AG09309 (cell line): ENCODE data around the gene MCU.

Experiments
- DNase-seq: peaks from one replicate; pipeline ENCODE4 v3.0.0-alpha.2; 2010; ENCODE audit warnings: low read depth
- H3K4me3 ChIP-seq: 2 replicates; pipeline ENCODE4 v1.5.1; 2011; ENCODE audit warnings: mild to moderate bottlenecking, low read depth, low read length, moderate library complexity; ENCODE audit not compliant: control insufficient read depth
- CTCF ChIP-seq: IDR thresholded peaks from 2 replicates; pipeline ENCODE4 v1.5.1; 2011; ENCODE audit warnings: mild to moderate bottlenecking, low read depth, low read length, inconsistent platforms; ENCODE audit not compliant: insufficient read depth, control insufficient read depth; ENCODE audit errors: missing control alignments

Gene MCU

GRCh38 chr10:72785409-72785808, 93.5 kb downstream of the MCU start:
- no peak overlapping the region for H3K4me3 ChIP-seq
- TF ChIP-seq CTCF, result no peak
- DNase-seq, result no peak

DNA sequence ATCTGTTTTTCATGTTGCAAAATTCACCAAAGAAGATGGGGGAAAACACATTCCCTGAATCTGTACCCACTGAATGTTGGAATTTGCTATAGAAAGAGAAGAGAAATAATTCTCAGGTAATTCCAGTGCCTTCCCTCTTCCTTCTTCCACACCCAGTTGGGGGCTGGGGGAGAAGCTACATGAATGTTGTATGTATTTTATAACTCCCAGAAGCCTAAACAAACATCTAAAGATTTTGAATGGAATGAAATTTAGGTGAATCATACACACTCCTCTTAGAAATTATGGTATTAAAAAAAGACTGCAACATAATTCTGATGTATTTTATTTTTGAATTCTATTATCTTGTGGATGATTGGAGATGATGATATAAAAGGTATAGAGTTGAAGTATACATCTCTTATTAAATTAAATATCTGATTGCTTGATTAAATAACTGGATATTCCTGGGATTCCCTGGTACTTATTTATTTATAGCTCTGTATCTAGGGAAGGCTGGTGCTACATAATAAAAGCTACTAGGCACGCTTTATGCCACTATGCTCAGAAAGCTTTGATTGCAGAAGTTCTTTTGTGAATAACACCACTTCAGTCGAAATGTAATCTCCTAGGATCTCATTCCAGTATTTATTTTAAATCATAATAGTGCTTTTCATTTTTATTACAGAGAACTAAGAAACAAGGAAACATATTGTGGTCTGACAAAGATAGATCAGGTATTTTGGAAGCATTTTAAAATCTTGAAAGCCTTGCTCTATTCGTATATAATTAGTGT, 98.5 kb downstream of the MCU start:
- no peak for DNase-seq
- no peak overlapping the region for H3K4me3 ChIP-seq
- no peak for TF ChIP-seq CTCF

GRCh38 chr10:72792288-72792687, 100.3 kb downstream of the MCU start:
- no peak for TF ChIP-seq CTCF
- no peak for DNase-seq
- no peak overlapping the region for H3K4me3 ChIP-seq

- no peak overlapping the region for H3K4me3 ChIP-seq
- DNase-seq, result no peak
- no peak for TF ChIP-seq CTCF
Observed at GRCh38 chr10:72793752-72794151, 101.8 kb downstream of the MCU start.

- TF ChIP-seq CTCF, result no peak
- no peak overlapping the region for H3K4me3 ChIP-seq
- DNase-seq, result no peak
Observed at GRCh38 chr10:72794260-72794659, 102.3 kb downstream of the MCU start.

GRCh38 chr10:72796042-72796441, 104.1 kb downstream of the MCU start:
- H3K4me3 ChIP-seq, result no peak overlapping the region
- DNase-seq, result no peak
- TF ChIP-seq CTCF, result no peak

DNA sequence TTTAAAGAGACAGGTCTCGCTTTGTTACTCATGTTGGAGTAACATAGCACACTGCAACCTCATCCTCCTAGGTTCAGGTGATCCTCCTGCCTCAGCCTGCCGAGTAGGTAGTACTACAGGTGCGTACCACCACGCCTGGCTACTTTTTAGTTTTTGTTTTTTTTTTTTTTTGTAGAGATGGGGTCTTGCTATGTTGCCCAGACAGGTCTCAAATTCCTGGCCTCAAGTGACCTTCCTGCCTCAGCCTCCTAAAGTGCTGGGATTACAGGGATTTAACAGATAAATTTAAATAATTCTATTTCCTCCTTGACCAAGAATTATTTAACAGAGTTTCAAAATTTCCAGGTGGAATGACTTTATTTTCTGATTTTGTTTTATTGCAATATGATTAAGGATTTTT, 104.6 kb downstream of the MCU start:
- no peak for TF ChIP-seq CTCF
- no peak for DNase-seq
- no peak overlapping the region for H3K4me3 ChIP-seq
